Mammary epithelial cell (primary cell): Measurements from ENCODE around the gene GPR31.

Source experiments
- CTCF ChIP-seq, 2 donors: IDR thresholded peaks in 1 of 2; conservative IDR thresholded peaks in 1 of 2; 2 replicates each; pipeline ENCODE4 v1.5.1; 2011 to 2012; ENCODE audit warnings: inconsistent platforms in 2 of 2, low read length in 2 of 2, mild to moderate bottlenecking in 2 of 2, control low read depth in 1 of 2, low read depth in 1 of 2; ENCODE audit not compliant: insufficient read depth in 1 of 2; ENCODE audit errors: extremely low read depth in 1 of 2
- EZH2 ChIP-seq: IDR thresholded peaks from 2 replicates; pipeline ENCODE4 v1.6.1; 2012; ENCODE audit warnings: low read length, inconsistent platforms, borderline replicate concordance

GRCh38 chr6:167200806-167201205, 43.0 kb upstream of the GPR31 start:
- TF ChIP-seq CTCF (conservative IDR thresholded peaks at IDR 0.05 in 1 of 2, IDR thresholded peaks at IDR 0.05 in 1 of 2; ENCODE audit: extremely low read depth in 1 of 2, insufficient read depth in 1 of 2, low read depth in 1 of 2, low read length in 2 of 2): no peak
- no peak for TF ChIP-seq EZH2
